OCI-LY1 (cell line): ENCODE results near the gene IWS1.

Experiments
- H2AFZ ChIP-seq: fragments of 200-600 bp; sonication (generic), shearing (Covaris generic); 2 replicates; pipeline ENCODE4 v1.6.0; 2014; ENCODE audit warnings: antibody characterized with exemption, mild to moderate bottlenecking, low read length
- H3F3A ChIP-seq: fragments of 200-600 bp; sonication (generic), shearing (Covaris generic); 2 replicates; pipeline ENCODE4 v1.6.0; 2014; ENCODE audit warnings: mild to moderate bottlenecking, antibody characterized with exemption, low read length, moderate library complexity; ENCODE audit not compliant: insufficient read depth
- H3K27ac ChIP-seq: fragments of 200-600 bp; sonication (generic); 2 replicates; pipeline ENCODE4 v1.5.1; 2014; ENCODE audit warnings: low read length, mixed run types, mild to moderate bottlenecking, low read depth; ENCODE audit not compliant: poor library complexity, severe bottlenecking
- H3K27me3 ChIP-seq: fragments of 200-600 bp; sonication (generic); 2 replicates; pipeline ENCODE4 v1.6.0; 2014; ENCODE audit warnings: antibody characterized with exemption, mild to moderate bottlenecking, low read length, moderate library complexity; ENCODE audit not compliant: insufficient read depth
- H3K36me3 ChIP-seq: fragments of 200-600 bp; sonication (generic); 2 replicates; pipeline ENCODE4 v1.6.1; 2014; ENCODE audit warnings: mild to moderate bottlenecking, antibody characterized with exemption, low read length, moderate library complexity, mixed read lengths; ENCODE audit not compliant: insufficient read depth
- H3K4me1 ChIP-seq: fragments of 200-600 bp; sonication (generic); 2 replicates; pipeline ENCODE4 v1.5.1; 2014; ENCODE audit warnings: mild to moderate bottlenecking, low read length, moderate library complexity; ENCODE audit not compliant: insufficient read depth, severe bottlenecking
- H3K4me2 ChIP-seq: fragments of 200-600 bp; sonication (generic), shearing (Covaris generic); 2 replicates; pipeline ENCODE4 v1.6.1; 2014; ENCODE audit warnings: low read length
- H3K4me3 ChIP-seq: fragments of 200-600 bp; sonication (generic); 2 replicates; pipeline ENCODE4 v1.5.1; 2014; ENCODE audit warnings: low read length, low read depth, mild to moderate bottlenecking, mixed read lengths; ENCODE audit not compliant: poor library complexity, severe bottlenecking
- H3K79me2 ChIP-seq: fragments of 200-600 bp; shearing (Covaris generic); 2 replicates; pipeline ENCODE4 v1.6.1; 2016; ENCODE audit warnings: mixed run types, low read length, mixed read lengths; ENCODE audit not compliant: insufficient read depth
- H3K9ac ChIP-seq: fragments of 200-600 bp; sonication (generic), shearing (Covaris generic); 2 replicates; pipeline ENCODE4 v1.6.1; 2014; ENCODE audit warnings: mild to moderate bottlenecking, low read length, mixed read lengths
- H3K9me2 ChIP-seq: fragments of 200-600 bp; sonication (generic), shearing (Covaris generic); 2 replicates; pipeline ENCODE4 v1.6.1; 2014; ENCODE audit warnings: low read depth, mild to moderate bottlenecking, low read length, mixed read lengths
- H3K9me3 ChIP-seq: fragments of 200-600 bp; shearing (Covaris generic); 2 replicates; pipeline ENCODE4 v1.6.1; 2014; ENCODE audit warnings: low read length, mixed read lengths
- H4K20me1 ChIP-seq: fragments of 200-600 bp; sonication (generic), shearing (Covaris generic); 2 replicates; pipeline ENCODE4 v1.6.0; 2016; ENCODE audit warnings: mild to moderate bottlenecking, low read length; ENCODE audit not compliant: insufficient read depth
- EZH2 ChIP-seq: fragments of 200-600 bp; sonication (generic), shearing (Covaris generic); IDR thresholded peaks from 2 replicates; pipeline ENCODE4 v1.8.0; 2017; ENCODE audit warnings: borderline replicate concordance, mixed run types, mild to moderate bottlenecking, antibody characterized with exemption, low read length, moderate library complexity, mixed read lengths
- TF ChIP-seq, protein P1 (sequence below): fragments of 200-600 bp; sonication (generic), shearing (Covaris generic); IDR thresholded peaks from 2 replicates; pipeline ENCODE4 v1.5.1; 2017; ENCODE audit warnings: mild to moderate bottlenecking, antibody characterized with exemption, low read length, moderate library complexity, mixed read lengths

The IWS1 gene

DNA sequence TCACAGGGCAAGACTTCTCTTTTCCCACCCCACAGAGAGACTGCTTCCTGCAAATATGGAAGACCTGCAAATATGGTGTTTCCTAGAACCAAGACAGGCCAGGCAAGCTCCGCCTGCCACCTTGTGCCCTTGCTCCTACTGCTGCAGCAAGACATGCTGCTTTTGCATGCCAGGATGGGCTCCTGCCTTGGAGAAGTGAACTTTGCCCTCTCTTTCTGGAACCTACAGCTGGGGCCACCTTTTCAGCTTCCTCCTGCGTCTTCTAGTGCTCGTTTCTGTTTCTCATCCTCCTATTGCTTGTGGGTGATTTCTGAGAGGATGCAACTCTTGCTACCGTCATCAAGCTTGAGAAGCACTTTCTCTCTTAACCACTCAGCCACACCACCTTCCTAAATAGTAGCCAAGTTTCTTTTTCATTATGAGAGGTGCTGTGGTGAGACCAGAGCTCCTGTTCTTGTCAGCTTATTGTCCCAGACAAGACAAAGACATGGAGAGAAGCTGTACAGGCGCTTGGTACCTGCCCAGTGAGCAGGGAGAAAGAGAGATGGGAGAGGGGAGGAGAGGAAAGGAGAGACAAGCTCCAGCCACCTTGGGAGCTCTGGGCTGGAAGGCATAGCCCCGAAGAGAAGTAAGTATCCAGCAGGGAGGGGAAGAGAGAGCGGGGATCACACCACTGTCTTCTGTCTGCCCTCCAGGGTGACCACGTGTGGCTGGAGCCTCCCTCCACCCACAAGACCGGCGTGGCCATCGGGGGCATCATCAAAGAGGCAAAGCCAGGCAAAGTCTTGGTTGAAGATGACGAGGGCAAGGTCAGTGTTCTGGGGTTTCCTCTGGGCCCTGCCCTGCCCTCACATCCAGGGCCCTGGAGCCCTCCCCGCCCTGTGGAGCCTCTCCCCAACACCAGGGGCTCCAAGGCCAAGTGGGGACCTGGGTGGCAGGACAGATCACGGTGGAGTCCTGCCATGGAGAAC is 37.5 kb upstream of the IWS1 start:
- Histone ChIP-seq H3K27me3 (peaks cover 16% of the 10 kb centered on the region; the same call in 1 of the 2 replicates), H2AFZ (no peak overlapping the region), H3K9me3 (no peaks in the 10 kb centered on the region), H3K4me1 (no peaks in the 10 kb centered on the region), H3K9me2 (no peaks in the 10 kb centered on the region), H3K4me2 (no peak overlapping the region), H3F3A (no peaks in the 10 kb centered on the region), H4K20me1 (no peaks in the 10 kb centered on the region), H3K36me3 (no peaks in the 10 kb centered on the region), H3K9ac (no peak overlapping the region), H3K4me3 (no peak overlapping the region), H3K27ac (no peak overlapping the region), H3K79me2 (no peaks in the 10 kb centered on the region)
- TF ChIP-seq, protein P1, sequence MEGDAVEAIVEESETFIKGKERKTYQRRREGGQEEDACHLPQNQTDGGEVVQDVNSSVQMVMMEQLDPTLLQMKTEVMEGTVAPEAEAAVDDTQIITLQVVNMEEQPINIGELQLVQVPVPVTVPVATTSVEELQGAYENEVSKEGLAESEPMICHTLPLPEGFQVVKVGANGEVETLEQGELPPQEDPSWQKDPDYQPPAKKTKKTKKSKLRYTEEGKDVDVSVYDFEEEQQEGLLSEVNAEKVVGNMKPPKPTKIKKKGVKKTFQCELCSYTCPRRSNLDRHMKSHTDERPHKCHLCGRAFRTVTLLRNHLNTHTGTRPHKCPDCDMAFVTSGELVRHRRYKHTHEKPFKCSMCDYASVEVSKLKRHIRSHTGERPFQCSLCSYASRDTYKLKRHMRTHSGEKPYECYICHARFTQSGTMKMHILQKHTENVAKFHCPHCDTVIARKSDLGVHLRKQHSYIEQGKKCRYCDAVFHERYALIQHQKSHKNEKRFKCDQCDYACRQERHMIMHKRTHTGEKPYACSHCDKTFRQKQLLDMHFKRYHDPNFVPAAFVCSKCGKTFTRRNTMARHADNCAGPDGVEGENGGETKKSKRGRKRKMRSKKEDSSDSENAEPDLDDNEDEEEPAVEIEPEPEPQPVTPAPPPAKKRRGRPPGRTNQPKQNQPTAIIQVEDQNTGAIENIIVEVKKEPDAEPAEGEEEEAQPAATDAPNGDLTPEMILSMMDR, result no peak
- no peak for TF ChIP-seq EZH2

GRCh38 chr2:127562936-127563335 is 36.6 kb upstream of the IWS1 start:
- Histone ChIP-seq H3K9me3 (no peaks in the 10 kb centered on the region), H3K36me3 (no peaks in the 10 kb centered on the region), H3K79me2 (no peaks in the 10 kb centered on the region), H3K4me1 (no peaks in the 10 kb centered on the region), H4K20me1 (no peaks in the 10 kb centered on the region), H2AFZ (no peak overlapping the region), H3K9ac (no peak overlapping the region), H3K27ac (no peak overlapping the region), H3K4me3 (no peak overlapping the region), H3K4me2 (no peak overlapping the region), H3K9me2 (no peaks in the 10 kb centered on the region), H3F3A (no peaks in the 10 kb centered on the region), H3K27me3 (peaks cover 17% of the 10 kb centered on the region; the same call in 1 of the 2 replicates)
- no peak for TF ChIP-seq EZH2
- TF ChIP-seq, protein P1, result no peak

GRCh38 chr2:127561371-127561770 is 35.1 kb upstream of the IWS1 start:
- no peaks in the 10 kb centered on the region for H3K36me3 ChIP-seq
- no peaks in the 10 kb centered on the region for H3F3A ChIP-seq
- H3K4me3 ChIP-seq, result no peak overlapping the region
- H3K27me3 ChIP-seq, result peaks cover 14% of the 10 kb centered on the region; the same call in 1 of the 2 replicates
- no peaks in the 10 kb centered on the region for H3K4me1 ChIP-seq
- no peak for TF ChIP-seq EZH2
- TF ChIP-seq, protein P1, result no peak
- no peaks in the 10 kb centered on the region for H4K20me1 ChIP-seq
- H2AFZ ChIP-seq, result no peak overlapping the region
- no peaks in the 10 kb centered on the region for H3K9me3 ChIP-seq
- no peak overlapping the region for H3K4me2 ChIP-seq
- no peak overlapping the region for H3K9ac ChIP-seq
- H3K27ac ChIP-seq, result no peak overlapping the region
- no peaks in the 10 kb centered on the region for H3K9me2 ChIP-seq
- no peaks in the 10 kb centered on the region for H3K79me2 ChIP-seq
